ENCODE data around the gene TTLL8. TPM values are rescaled to one million over a fixed set of nuclear protein-coding genes. Genes with fewer than 3 reads are reported as not detected.

The TTLL8 gene
- total RNA-seq, 1 experiment from 2014 or later: not detected

DNA sequence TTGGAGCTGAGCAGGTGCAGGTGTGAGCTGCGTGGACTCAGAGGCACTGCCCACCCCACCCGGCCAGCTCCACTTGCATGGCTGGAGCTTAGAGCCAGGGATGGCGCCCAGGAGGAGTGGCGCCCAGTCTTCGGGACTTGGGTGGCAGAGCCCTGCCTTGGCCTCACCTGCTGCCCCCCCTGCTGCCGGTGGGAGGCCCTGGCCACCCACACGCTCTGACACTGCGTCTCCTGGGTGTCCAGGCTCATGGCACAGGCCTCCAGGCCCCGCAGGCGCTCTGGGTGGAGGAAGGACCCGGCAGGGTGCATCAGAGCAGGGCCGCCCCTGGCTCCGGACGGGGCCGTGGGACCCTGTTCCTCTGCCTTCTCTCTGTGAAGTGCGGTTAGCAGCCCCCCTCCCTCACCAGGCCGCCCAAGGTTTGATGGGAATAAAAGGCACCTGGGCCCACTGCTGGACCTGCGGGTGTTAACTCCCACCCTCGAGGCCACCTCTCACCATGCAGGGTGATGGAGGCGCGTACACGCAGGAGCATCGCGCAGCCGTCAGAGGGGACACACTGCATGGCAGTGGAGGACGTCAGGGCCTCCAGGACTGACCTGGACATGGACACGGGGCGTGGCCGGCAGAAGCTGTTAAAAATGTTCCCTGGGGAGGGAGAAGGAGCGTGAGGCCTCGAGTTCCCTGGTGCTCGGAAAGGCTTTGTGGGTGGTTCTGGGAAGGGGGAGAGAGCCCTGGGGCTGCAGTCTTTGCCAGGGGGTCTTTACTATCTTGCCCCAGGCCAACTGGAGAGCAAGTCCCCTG is 57.3 kb downstream of the TTLL8 start:
- Mint-ChIP-seq H3K27me3 (ENCODE audit: low read depth) (peaks cover 32% of the 10 kb centered on the region), H3K36me3 (ENCODE audit: insufficient read depth in 1 of 3, low read depth in 3 of 3) (no peaks in the 10 kb centered on the region; a peak in 1 of 7 replicates), H3K4me3 (no peak overlapping the region; a peak in 1 of 5 replicates), H3K4me1 (peaks cover 11 to 18% of the 10 kb centered on the region in 2 experiments; a peak in 3 of 4 replicates), H3K9me3 (no peaks in the 10 kb centered on the region; a peak in 2 of 5 replicates), H3K27ac (no peak overlapping the region)
- H4K91ac ChIP-seq (ENCODE audit: insufficient read length, low read depth, low read length): no peak overlapping the region
- H2BK12ac ChIP-seq (ENCODE audit: insufficient read length, low read depth, low read length): no peak overlapping the region
- no peak overlapping the region for H2AK5ac ChIP-seq (ENCODE audit: insufficient read length, low read length)
- no peak overlapping the region for H2BK15ac ChIP-seq (ENCODE audit: low read depth, low read length)
- H3K9ac ChIP-seq (ENCODE audit: extremely low read depth, insufficient read length, low read length): no peak overlapping the region
- H2BK5ac ChIP-seq (ENCODE audit: insufficient read length, low read length): no peak overlapping the region
- no peak overlapping the region for H3K27ac ChIP-seq (ENCODE audit: insufficient read length, low read depth, low read length)
- no peak for DNase-seq
- no peak overlapping the region for H3K56ac ChIP-seq (ENCODE audit: insufficient read length, low read depth, low read length)
- H3K4me2 ChIP-seq (ENCODE audit: insufficient read depth, insufficient read length, low read length): no peak overlapping the region
- H4K8ac ChIP-seq (replicated peaks; ENCODE audit: insufficient read length, low read depth, low read length): no peak overlapping the region
- H3K14ac ChIP-seq (ENCODE audit: insufficient read depth, low read length): no peak overlapping the region
- no peak overlapping the region for H3K4ac ChIP-seq (ENCODE audit: low read depth, low read length)
- H3K4me1 ChIP-seq (ENCODE audit: insufficient read depth, low read length): no peaks in the 10 kb centered on the region
- no peak overlapping the region for H2BK20ac ChIP-seq (ENCODE audit: low read depth, low read length, poor library complexity, severe bottlenecking)
- no peak overlapping the region for H2BK120ac ChIP-seq (ENCODE audit: low read depth, low read length, poor library complexity, severe bottlenecking)
- H4K5ac ChIP-seq (ENCODE audit: insufficient read length, low read depth, low read length): no peak overlapping the region
- no peak overlapping the region for H3K18ac ChIP-seq (ENCODE audit: insufficient read length, low read depth, low read length)
- H3K23ac ChIP-seq (ENCODE audit: insufficient read length, low read depth, low read length): no peak overlapping the region
- H3K9me3 ChIP-seq (ENCODE audit: control insufficient read depth, low read depth, low read length): no peaks in the 10 kb centered on the region
- H3K79me2 ChIP-seq (ENCODE audit: insufficient read depth, low read length): no peaks in the 10 kb centered on the region
- H4K20me1 ChIP-seq (ENCODE audit: control insufficient read depth, insufficient read depth, insufficient read length): no peaks in the 10 kb centered on the region
- H3K27me3 ChIP-seq (ENCODE audit: insufficient read depth, low read length): peaks cover 9% of the 10 kb centered on the region; the same call in 1 of the 2 replicates
- TF ChIP-seq, protein P1, sequence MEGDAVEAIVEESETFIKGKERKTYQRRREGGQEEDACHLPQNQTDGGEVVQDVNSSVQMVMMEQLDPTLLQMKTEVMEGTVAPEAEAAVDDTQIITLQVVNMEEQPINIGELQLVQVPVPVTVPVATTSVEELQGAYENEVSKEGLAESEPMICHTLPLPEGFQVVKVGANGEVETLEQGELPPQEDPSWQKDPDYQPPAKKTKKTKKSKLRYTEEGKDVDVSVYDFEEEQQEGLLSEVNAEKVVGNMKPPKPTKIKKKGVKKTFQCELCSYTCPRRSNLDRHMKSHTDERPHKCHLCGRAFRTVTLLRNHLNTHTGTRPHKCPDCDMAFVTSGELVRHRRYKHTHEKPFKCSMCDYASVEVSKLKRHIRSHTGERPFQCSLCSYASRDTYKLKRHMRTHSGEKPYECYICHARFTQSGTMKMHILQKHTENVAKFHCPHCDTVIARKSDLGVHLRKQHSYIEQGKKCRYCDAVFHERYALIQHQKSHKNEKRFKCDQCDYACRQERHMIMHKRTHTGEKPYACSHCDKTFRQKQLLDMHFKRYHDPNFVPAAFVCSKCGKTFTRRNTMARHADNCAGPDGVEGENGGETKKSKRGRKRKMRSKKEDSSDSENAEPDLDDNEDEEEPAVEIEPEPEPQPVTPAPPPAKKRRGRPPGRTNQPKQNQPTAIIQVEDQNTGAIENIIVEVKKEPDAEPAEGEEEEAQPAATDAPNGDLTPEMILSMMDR (conservative IDR thresholded peaks at IDR 0.05): no peak
- WGBS (ENCODE audit: extremely low coverage, insufficient read length, low lambda C conversion rate): no CpG with 5 or more reads among the region's 32 CpGs
- H2AFZ ChIP-seq (ENCODE audit: low read length): no peak overlapping the region
- no peak overlapping the region for H3T11ph ChIP-seq (ENCODE audit: low read length)
- H3K79me1 ChIP-seq (ENCODE audit: insufficient read depth, low read depth, low read length, poor library complexity, severe bottlenecking): no peaks in the 10 kb centered on the region
- peaks cover 4% of the 10 kb centered on the region for H3K23me2 ChIP-seq (ENCODE audit: insufficient read length, low read depth, low read length, poor library complexity, severe bottlenecking)
